Kidney epithelial cell (primary cell): ENCODE results near the gene STUB1. TPM values are rescaled to one million over a fixed set of nuclear protein-coding genes. Genes with fewer than 3 reads are reported as not detected.

Source experiments
- DNase-seq: peaks from one replicate; pipeline ENCODE4 v3.0.0-alpha.2; 2010; ENCODE audit warnings: low read depth
- H3K27me3 ChIP-seq: 2 replicates; pipeline ENCODE4 v1.6.0; 2011; ENCODE audit warnings: low read length; ENCODE audit not compliant: control insufficient read depth, insufficient read depth
- H3K36me3 ChIP-seq: 2 replicates; pipeline ENCODE4 v1.5.1; 2011; ENCODE audit warnings: low read length; ENCODE audit not compliant: control insufficient read depth, insufficient read depth
- H3K4me3 ChIP-seq: 2 replicates; pipeline ENCODE4 v1.5.1; 2011; ENCODE audit warnings: low read depth, mild to moderate bottlenecking, control low read depth, low read length
- CTCF ChIP-seq: IDR thresholded peaks from 2 replicates; pipeline ENCODE4 v1.5.1; 2011; ENCODE audit warnings: mild to moderate bottlenecking, moderate library complexity, low read length, control low read depth, inconsistent platforms; ENCODE audit not compliant: insufficient read depth, poor library complexity, severe bottlenecking
- total RNA-seq: library from RNA; depleted of rRNA; stranded (reverse); fragments of >200 nt; gene quantifications from 2 replicates; pipeline ENCODE4 v1.2.3, GENCODE V29; 2015

Gene STUB1
- total RNA-seq, 1 donor from 2014 or later, result 133 TPM

GRCh38 chr16:714079-714478 lies 33.9 kb downstream of the STUB1 start:
- Histone ChIP-seq H3K27me3 (peaks cover 24% of the 10 kb centered on the region), H3K4me3 (no peak overlapping the region), H3K36me3 (no peaks in the 10 kb centered on the region)
- no peak for DNase-seq
- no peak for TF ChIP-seq CTCF

- peak within 1 kb of the TSS; percentile 55 for H3K4me3 ChIP-seq
- H3K36me3 ChIP-seq, result no peaks in the 10 kb centered on the region
- peaks cover 16% of the 10 kb centered on the region for H3K27me3 ChIP-seq
- DNase-seq, result no peak
- TF ChIP-seq CTCF, result no peak
Observed at GRCh38 chr16:714558-715476, 34.6 kb downstream of the STUB1 start, which contains the start of gene METRN. METRN (plus strand) TSS chr16:715118; CDS start chr16:715290, 172 bp downstream.

GRCh38 chr16:715477-716199 lies 35.4 kb downstream of the STUB1 start:
- TF ChIP-seq CTCF, result no peak
- peak overlapping the region; percentile 55 for H3K4me3 ChIP-seq
- no peak for DNase-seq
- H3K36me3 ChIP-seq, result no peaks in the 10 kb centered on the region
- H3K27me3 ChIP-seq, result peaks cover 8% of the 10 kb centered on the region

- DNase-seq, result no peak
- Histone ChIP-seq H3K36me3 (no peaks in the 10 kb centered on the region), H3K27me3 (peaks cover 2% of the 10 kb centered on the region), H3K4me3 (peak overlapping the region; percentile 55)
- no peak for TF ChIP-seq CTCF
Observed at GRCh38 chr16:716200-716568, 36.0 kb downstream of the STUB1 start.

GRCh38 chr16:716768-717325 lies 36.6 kb downstream of the STUB1 start:
- no peaks in the 10 kb centered on the region for H3K27me3 ChIP-seq
- no peaks in the 10 kb centered on the region for H3K36me3 ChIP-seq
- no peak for DNase-seq
- no peak for TF ChIP-seq CTCF
- H3K4me3 ChIP-seq, result no peak overlapping the region
